Measurements from ENCODE around the gene CCDC172. TPM values are rescaled to one million over a fixed set of nuclear protein-coding genes. Genes with fewer than 3 reads are reported as not detected.

The CCDC172 gene
- total RNA-seq, 1 experiment from 2014 or later: not detected

DNA sequence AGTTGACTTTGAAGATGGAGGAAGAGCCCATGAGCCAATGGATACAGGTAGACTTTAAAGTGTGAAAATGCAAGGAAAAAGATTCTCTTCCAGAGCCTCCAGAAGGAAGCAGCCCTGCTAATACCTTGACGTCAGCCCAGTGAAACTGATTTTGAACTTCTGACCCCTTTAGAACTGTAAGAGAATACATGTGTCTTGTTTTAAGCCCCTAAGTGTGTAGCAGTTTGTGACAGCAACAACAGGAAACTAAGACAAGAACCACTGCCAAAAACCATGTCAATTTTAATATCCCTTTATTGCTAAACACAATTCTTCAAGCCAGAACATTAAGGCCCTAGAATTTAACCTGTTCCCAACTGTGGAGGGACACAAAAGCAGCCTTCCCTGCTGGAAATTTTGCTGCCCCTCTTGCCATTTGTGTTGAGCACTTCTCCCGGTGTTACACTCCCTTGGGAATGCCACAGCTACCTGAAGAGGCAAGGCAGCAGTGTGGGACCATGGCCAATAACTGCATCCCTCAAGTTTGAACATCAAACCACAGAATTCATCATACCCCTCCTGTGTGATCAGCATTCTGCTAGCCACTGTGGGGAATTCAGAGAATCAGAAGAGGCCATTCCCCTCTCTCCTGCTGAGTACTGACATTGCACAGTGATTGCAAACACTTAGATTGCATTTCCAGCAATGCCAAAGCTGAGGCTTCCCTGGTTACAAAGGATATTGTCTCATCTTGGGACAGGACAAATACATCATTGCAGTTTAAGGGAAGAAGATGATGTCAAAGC is 12.3 kb upstream of the CCDC172 start:
- TF ChIP-seq, protein P1, sequence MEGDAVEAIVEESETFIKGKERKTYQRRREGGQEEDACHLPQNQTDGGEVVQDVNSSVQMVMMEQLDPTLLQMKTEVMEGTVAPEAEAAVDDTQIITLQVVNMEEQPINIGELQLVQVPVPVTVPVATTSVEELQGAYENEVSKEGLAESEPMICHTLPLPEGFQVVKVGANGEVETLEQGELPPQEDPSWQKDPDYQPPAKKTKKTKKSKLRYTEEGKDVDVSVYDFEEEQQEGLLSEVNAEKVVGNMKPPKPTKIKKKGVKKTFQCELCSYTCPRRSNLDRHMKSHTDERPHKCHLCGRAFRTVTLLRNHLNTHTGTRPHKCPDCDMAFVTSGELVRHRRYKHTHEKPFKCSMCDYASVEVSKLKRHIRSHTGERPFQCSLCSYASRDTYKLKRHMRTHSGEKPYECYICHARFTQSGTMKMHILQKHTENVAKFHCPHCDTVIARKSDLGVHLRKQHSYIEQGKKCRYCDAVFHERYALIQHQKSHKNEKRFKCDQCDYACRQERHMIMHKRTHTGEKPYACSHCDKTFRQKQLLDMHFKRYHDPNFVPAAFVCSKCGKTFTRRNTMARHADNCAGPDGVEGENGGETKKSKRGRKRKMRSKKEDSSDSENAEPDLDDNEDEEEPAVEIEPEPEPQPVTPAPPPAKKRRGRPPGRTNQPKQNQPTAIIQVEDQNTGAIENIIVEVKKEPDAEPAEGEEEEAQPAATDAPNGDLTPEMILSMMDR (IDR thresholded peaks at IDR 0.05; ENCODE audit: insufficient read depth in 1 of 2, low read depth in 1 of 2, low read length in 1 of 2, severe bottlenecking in 1 of 2, unreplicated experiment in 1 of 2): no peak
- Mint-ChIP-seq H3K4me3 (ENCODE audit: unreplicated experiment) (no peak overlapping the region), H3K27ac (ENCODE audit: unreplicated experiment) (no peak overlapping the region), H3K36me3 (ENCODE audit: insufficient read depth, unreplicated experiment) (no peaks in the 10 kb centered on the region), H3K27me3 (ENCODE audit: insufficient read depth, unreplicated experiment) (peaks cover 7% of the 10 kb centered on the region), H3K4me1 (ENCODE audit: low read depth, unreplicated experiment) (no peaks in the 10 kb centered on the region), H3K9me3 (ENCODE audit: unreplicated experiment) (no peaks in the 10 kb centered on the region)
- intact Hi-C loops (cut with micrococcal nuclease; ENCODE audit: unreplicated experiment): no loop called here
- ChIA-PET POLR2A (interaction anchor here (0.6 kb wide), 1 partner anchor 18 kb away, joined by 3 read pairs; no protein-coding TSS in a partner anchor), CTCF (no interaction called here)
- no peaks in the 10 kb centered on the region for H3K9me3 ChIP-seq
- no peaks in the 10 kb centered on the region for H3K27me3 ChIP-seq (replicated peaks; ENCODE audit: control insufficient read depth, insufficient read depth, low read length)
- no TSS peak for BruUV-seq (replicated peaks)
- H3K36me3 ChIP-seq (ENCODE audit: control insufficient read depth, insufficient read depth, low read length): no peaks in the 10 kb centered on the region
- DNase-seq: no peak
- H3K4me3 ChIP-seq (ENCODE audit: low read depth, low read length): no peak overlapping the region
- H3K4me1 ChIP-seq: no peaks in the 10 kb centered on the region

DNA sequence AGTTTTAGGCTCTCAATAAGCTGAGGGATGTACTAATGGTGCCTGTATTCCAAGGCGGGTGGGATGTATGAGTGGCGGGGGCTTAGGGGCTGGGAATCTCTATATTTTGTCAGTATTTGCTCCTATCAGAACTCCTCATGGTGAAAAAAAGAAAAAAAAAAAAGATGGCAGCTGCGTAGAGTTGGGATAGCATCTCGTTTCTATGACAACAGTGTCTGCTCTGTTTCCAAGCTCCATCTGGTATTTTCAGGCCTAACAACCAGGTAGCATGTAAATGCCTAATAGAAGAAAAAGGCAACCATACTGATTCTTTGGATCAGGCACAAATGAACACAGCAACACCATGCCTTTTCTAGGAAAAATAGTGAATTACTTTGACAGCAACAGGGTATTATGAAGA is 11.7 kb upstream of the CCDC172 start:
- Histone ChIP-seq H3K4me3 (ENCODE audit: low read depth, low read length) (no peak overlapping the region), H3K27me3 (replicated peaks; ENCODE audit: control insufficient read depth, insufficient read depth, low read length) (no peaks in the 10 kb centered on the region), H3K9me3 (no peaks in the 10 kb centered on the region), H3K4me1 (no peaks in the 10 kb centered on the region), H3K36me3 (ENCODE audit: control insufficient read depth, insufficient read depth, low read length) (no peaks in the 10 kb centered on the region)
- peaks cover 7% of the 10 kb centered on the region for H3K27me3 Mint-ChIP-seq (ENCODE audit: insufficient read depth, unreplicated experiment)
- CTCF ChIA-PET: no interaction called here
- no peak overlapping the region for H3K27ac Mint-ChIP-seq (ENCODE audit: unreplicated experiment)
- H3K4me1 Mint-ChIP-seq (ENCODE audit: low read depth, unreplicated experiment): no peaks in the 10 kb centered on the region
- no peak overlapping the region for H3K4me3 Mint-ChIP-seq (ENCODE audit: unreplicated experiment)
- no peaks in the 10 kb centered on the region for H3K9me3 Mint-ChIP-seq (ENCODE audit: unreplicated experiment)
- POLR2A ChIA-PET: no interaction called here
- TF ChIP-seq, protein P1 (IDR thresholded peaks at IDR 0.05; ENCODE audit: insufficient read depth in 1 of 2, low read depth in 1 of 2, low read length in 1 of 2, severe bottlenecking in 1 of 2, unreplicated experiment in 1 of 2): no peak
- intact Hi-C loops (cut with micrococcal nuclease; ENCODE audit: unreplicated experiment): no loop called here
- no peaks in the 10 kb centered on the region for H3K36me3 Mint-ChIP-seq (ENCODE audit: insufficient read depth, unreplicated experiment)
- BruUV-seq (replicated peaks): no TSS peak
- DNase-seq: no peak

- Mint-ChIP-seq H3K9me3 (ENCODE audit: unreplicated experiment) (no peaks in the 10 kb centered on the region), H3K4me3 (ENCODE audit: unreplicated experiment) (no peak overlapping the region), H3K4me1 (ENCODE audit: low read depth, unreplicated experiment) (no peaks in the 10 kb centered on the region), H3K36me3 (ENCODE audit: insufficient read depth, unreplicated experiment) (no peaks in the 10 kb centered on the region), H3K27ac (ENCODE audit: unreplicated experiment) (no peak overlapping the region), H3K27me3 (ENCODE audit: insufficient read depth, unreplicated experiment) (peaks cover 7% of the 10 kb centered on the region)
- Histone ChIP-seq H3K27me3 (replicated peaks; ENCODE audit: control insufficient read depth, insufficient read depth, low read length) (no peaks in the 10 kb centered on the region), H3K4me1 (no peaks in the 10 kb centered on the region), H3K36me3 (ENCODE audit: control insufficient read depth, insufficient read depth, low read length) (no peaks in the 10 kb centered on the region), H3K4me3 (ENCODE audit: low read depth, low read length) (no peak overlapping the region), H3K9me3 (no peaks in the 10 kb centered on the region)
- POLR2A ChIA-PET: no interaction called here
- no peak for DNase-seq
- no TSS peak for BruUV-seq (replicated peaks)
- TF ChIP-seq, protein P1 (IDR thresholded peaks at IDR 0.05; ENCODE audit: insufficient read depth in 1 of 2, low read depth in 1 of 2, low read length in 1 of 2, severe bottlenecking in 1 of 2, unreplicated experiment in 1 of 2): no peak
- intact Hi-C loops (cut with micrococcal nuclease; ENCODE audit: unreplicated experiment): no loop called here
- CTCF ChIA-PET: no interaction called here
Observed at GRCh38 chr10:116316503-116316902, 7.7 kb upstream of the CCDC172 start.
